GM12864 (cell line): ENCODE data around the gene DAGLA.

ENCODE experiments used
- DNase-seq: peaks from one replicate; pipeline ENCODE4 v3.0.0-alpha.2; 2011; ENCODE audit warnings: low read depth
- H3K4me3 ChIP-seq: 2 replicates; pipeline ENCODE4 v1.5.1; 2011; ENCODE audit warnings: mild to moderate bottlenecking, low read depth, low read length, control low read depth
- TF ChIP-seq, protein P1 (sequence below): IDR thresholded peaks from 2 replicates; pipeline ENCODE4 v1.5.1; 2011; ENCODE audit warnings: low read depth, mild to moderate bottlenecking, moderate library complexity, low read length, control low read depth, inconsistent platforms; ENCODE audit errors: missing control alignments

The DAGLA gene

DNA sequence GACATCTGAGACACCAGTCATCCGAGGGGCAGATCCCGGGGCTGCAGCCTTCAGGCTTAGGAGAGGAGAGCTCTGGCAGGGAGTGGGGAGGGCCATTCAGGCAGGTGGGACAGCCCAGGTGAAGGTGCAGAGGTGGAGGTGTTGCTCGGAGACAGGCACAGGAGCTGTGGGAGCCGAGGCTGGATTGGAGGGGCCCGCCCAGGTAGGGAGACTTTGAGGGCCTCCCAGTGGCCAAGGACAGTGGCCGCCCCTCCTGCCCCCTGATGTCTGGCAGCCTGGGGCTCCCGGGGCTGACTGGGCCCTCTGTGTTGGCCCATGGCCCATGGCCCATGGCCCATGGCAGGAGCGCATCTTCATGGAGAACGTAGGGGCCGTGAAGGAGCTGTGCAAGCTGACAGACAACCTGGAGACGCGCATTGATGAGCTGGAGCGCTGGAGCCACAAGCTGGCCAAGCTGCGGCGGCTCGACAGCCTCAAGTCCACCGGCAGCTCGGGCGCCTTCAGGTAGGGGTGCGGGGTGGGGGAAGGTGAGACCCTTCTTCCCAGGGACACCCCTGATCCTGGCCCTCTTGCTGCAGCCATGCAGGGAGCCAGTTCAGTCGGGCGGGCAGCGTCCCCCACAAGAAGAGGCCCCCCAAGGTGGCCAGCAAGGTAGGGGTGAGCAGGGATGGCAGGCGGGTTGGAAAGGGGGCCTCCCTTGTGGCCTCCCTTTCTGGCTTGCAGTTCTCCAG, 98.9 kb downstream of the DAGLA start:
- no peak overlapping the region for H3K4me3 ChIP-seq
- no peak for DNase-seq
- TF ChIP-seq, protein P1, sequence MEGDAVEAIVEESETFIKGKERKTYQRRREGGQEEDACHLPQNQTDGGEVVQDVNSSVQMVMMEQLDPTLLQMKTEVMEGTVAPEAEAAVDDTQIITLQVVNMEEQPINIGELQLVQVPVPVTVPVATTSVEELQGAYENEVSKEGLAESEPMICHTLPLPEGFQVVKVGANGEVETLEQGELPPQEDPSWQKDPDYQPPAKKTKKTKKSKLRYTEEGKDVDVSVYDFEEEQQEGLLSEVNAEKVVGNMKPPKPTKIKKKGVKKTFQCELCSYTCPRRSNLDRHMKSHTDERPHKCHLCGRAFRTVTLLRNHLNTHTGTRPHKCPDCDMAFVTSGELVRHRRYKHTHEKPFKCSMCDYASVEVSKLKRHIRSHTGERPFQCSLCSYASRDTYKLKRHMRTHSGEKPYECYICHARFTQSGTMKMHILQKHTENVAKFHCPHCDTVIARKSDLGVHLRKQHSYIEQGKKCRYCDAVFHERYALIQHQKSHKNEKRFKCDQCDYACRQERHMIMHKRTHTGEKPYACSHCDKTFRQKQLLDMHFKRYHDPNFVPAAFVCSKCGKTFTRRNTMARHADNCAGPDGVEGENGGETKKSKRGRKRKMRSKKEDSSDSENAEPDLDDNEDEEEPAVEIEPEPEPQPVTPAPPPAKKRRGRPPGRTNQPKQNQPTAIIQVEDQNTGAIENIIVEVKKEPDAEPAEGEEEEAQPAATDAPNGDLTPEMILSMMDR: no peak

DNA sequence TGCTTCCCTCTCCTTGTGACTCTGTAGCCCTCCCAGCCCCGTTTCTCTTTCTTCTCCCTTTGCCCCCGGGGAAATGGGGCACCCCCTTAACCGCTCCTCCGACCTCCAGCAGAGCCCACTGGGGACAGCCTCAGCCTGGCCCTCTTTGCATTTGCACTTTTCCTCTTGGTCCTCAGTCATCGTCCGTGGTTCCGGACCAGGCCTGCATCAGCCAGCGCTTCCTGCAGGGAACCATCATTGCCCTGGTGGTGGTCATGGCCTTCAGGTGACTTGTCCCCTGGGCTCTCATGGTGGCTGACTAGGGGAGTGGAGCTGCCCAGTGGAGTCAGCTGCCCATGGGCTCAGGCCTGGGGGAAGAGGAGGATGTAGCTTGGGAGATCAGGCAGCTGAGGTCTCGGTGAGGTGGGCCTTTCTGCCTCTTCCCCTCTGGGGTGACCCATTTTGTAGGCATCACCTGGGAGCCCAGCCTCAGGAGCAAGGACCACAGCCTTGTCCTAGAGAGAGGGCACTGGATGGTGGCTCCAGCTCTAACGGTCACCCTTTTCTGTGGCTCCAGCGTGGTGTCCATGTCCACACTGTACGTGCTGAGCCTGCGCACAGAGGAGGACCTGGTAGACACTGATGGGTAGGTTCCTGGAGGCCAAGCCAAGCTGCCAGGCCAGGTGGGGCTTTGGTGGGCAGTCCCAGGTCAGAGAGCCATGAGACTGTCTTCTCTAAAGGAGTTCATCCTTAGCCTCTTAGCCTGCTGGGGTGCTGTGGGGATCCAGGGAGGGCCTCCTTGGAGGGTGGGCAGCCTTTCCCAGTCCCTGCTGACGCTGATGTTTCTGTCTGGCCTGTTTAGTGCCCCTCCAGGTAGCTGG, 99.7 kb downstream of the DAGLA start:
- TF ChIP-seq, protein P1: no peak
- DNase-seq: no peak
- no peak overlapping the region for H3K4me3 ChIP-seq

DNA sequence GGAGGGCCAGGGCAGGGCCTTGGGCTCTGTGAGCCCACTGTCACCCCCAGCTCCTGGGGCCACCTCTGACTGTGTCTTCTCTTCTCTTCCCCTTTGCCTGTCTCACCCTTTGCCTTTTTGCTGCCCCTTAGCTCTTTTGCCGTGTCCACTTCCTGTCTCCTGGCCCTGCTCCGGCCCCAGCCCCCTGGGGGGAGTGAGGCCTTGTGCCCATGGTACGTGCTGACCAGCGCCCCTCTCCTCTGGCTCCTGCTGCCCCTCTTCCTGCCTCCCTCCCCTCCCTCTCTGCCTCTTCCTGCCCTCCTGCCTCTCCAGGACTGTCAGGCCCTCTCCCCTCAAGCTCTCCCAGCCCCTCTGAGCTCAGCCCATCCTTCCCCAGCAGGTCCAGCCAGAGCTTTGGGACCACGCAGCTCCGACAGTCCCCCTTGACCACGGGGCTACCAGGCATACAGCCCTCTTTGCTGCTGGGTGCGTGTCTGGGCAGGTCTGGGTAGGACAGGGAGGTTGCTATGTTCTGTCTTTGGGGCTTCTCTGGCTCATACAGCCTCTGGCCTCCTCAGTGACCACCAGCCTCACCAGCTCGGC, 100.5 kb downstream of the DAGLA start:
- DNase-seq: no peak
- H3K4me3 ChIP-seq: no peak overlapping the region
- TF ChIP-seq, protein P1: no peak

DNA sequence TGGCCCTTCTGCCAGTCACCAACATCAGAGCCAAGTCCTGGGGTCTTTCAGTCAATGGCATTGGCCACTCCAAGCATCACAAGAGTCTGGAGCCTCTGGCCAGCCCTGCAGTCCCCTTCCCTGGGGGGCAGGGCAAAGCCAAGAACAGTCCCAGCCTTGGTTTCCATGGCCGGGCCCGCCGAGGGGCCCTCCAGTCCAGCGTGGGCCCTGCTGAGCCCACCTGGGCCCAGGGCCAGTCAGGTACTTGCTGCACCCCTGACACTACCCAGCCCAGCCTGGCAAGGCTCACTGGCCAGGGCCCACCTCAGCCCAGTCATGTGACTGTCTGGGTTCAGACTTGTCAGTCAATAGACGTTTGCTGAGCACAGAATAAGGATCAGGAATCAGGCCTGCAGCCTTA, 101.4 kb downstream of the DAGLA start:
- H3K4me3 ChIP-seq: no peak overlapping the region
- TF ChIP-seq, protein P1: no peak
- DNase-seq: no peak

DNA sequence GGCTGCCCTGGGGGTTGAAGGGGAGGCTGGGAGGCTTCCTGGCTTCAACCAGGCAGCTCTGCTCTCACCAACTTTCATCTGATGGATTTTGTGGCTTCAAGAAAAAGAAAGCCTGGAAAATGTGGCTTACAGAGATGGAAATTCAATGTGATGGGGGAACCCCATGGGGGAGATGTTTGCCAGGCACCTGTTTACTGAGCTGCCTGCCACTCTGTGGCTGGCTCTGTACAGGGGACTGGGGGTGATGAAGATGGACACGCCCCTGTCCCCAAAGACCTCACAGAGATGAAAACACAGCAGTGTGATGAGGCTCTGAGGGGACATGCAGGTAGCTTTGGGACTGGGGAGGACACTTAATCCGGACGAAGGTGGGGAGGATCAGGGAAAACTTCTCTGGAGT, 102.1 kb downstream of the DAGLA start:
- TF ChIP-seq, protein P1: no peak
- no peak for DNase-seq
- no peak overlapping the region for H3K4me3 ChIP-seq

DNA sequence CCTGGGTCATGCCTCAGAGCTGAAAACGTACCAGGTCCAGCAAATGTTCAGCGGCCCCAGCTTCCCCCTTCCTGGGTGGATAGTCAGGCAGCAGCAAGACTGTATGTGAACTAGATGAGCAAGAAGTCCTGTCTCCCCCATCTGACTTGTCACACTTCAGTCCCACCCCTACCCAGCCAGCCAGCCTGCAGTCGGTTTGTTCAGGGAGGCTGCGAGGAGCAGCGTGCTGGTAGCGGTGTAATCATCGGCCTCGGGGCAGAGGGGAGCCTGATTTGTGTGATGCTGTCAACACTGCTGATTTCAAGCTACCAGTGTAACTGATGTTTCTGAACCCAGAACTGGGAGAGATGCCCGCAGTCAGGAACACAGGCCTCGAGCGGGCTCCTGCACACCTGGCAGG, 102.7 kb downstream of the DAGLA start:
- DNase-seq: no peak
- TF ChIP-seq, protein P1: no peak
- H3K4me3 ChIP-seq: no peak overlapping the region
